Fibroblast of lung (primary cell): ENCODE data around the gene ILF2.

Experiments
- EZH2 ChIP-seq: IDR thresholded peaks from 2 replicates; pipeline ENCODE4 v1.5.1; 2012; ENCODE audit warnings: low read length, control low read depth, mild to moderate bottlenecking; ENCODE audit errors: missing control alignments
- TF ChIP-seq, protein P1 (sequence below), 2 donors: IDR thresholded peaks in 1 of 2; conservative IDR thresholded peaks in 1 of 2; 1 replicate in 1 of 2; 2 replicates in 1 of 2; pipeline ENCODE4 v1.5.1; 2011 to 2012; ENCODE audit warnings: low read length in 2 of 2, control low read depth in 1 of 2, inconsistent platforms in 1 of 2, low read depth in 1 of 2, mild to moderate bottlenecking in 1 of 2

- TF ChIP-seq, protein P1, sequence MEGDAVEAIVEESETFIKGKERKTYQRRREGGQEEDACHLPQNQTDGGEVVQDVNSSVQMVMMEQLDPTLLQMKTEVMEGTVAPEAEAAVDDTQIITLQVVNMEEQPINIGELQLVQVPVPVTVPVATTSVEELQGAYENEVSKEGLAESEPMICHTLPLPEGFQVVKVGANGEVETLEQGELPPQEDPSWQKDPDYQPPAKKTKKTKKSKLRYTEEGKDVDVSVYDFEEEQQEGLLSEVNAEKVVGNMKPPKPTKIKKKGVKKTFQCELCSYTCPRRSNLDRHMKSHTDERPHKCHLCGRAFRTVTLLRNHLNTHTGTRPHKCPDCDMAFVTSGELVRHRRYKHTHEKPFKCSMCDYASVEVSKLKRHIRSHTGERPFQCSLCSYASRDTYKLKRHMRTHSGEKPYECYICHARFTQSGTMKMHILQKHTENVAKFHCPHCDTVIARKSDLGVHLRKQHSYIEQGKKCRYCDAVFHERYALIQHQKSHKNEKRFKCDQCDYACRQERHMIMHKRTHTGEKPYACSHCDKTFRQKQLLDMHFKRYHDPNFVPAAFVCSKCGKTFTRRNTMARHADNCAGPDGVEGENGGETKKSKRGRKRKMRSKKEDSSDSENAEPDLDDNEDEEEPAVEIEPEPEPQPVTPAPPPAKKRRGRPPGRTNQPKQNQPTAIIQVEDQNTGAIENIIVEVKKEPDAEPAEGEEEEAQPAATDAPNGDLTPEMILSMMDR (conservative IDR thresholded peaks at IDR 0.05 in 1 of 2, IDR thresholded peaks at IDR 0.05 in 1 of 2; ENCODE audit: low read depth in 1 of 2, low read length in 2 of 2) = no peak
- no peak for TF ChIP-seq EZH2
These were observed 29.0 kb upstream of the ILF2 start for GRCh38 chr1:153699768-153700167.
